Breast epithelium (tissue), 4 donors: ENCODE results near the gene BCL2. TPM values are rescaled to one million over a fixed set of nuclear protein-coding genes. Genes with fewer than 3 reads are reported as not detected.

Experiments
- DNase-seq, 2 donors: peaks; one replicate each; pipeline ENCODE4 v3.0.0-alpha.2; 2019; ENCODE audit warnings: low spot score in 2 of 2
- H3K27ac ChIP-seq, 2 donors: fragments of 200-600 bp; sonication (generic) in 1 of 2; one replicate each; pipeline ENCODE4 v1.5.1; 2016 to 2019; ENCODE audit warnings: mild to moderate bottlenecking in 1 of 2
- H3K27me3 ChIP-seq, 2 donors: fragments of 200-600 bp; sonication (generic) in 1 of 2; one replicate each; pipeline versions ENCODE4 v1.5.1 to v1.6.0; 2017 to 2019; ENCODE audit warnings: control low read depth in 1 of 2, mild to moderate bottlenecking in 1 of 2
- H3K36me3 ChIP-seq: fragments of 200-600 bp; one replicate; pipeline ENCODE4 v1.5.1; 2019
- H3K4me1 ChIP-seq, 2 donors: fragments of 200-600 bp; sonication (generic); one replicate each; pipeline ENCODE4 v1.5.1; 2016 to 2019; ENCODE audit warnings: control low read depth in 1 of 2
- H3K4me3 ChIP-seq, 3 donors: fragments of 200-600 bp; sonication (generic); 1 replicate in 2 of 3; 2 replicates in 1 of 3; pipeline ENCODE4 v1.5.1; 2016 to 2019; ENCODE audit warnings: mild to moderate bottlenecking in 3 of 3, moderate library complexity in 2 of 3
- H3K9me3 ChIP-seq, 2 donors: fragments of 200-600 bp; sonication (generic) in 1 of 2; one replicate each; pipeline ENCODE4 v1.5.1; 2016 to 2019; ENCODE audit warnings: control low read depth in 1 of 2
- CTCF ChIP-seq, 3 donors: fragments of 450-650 bp; IDR thresholded peaks; one replicate each; pipeline ENCODE4 v1.5.1; 2016 to 2017; ENCODE audit warnings: antibody characterized with exemption in 3 of 3, mild to moderate bottlenecking in 3 of 3, moderate library complexity in 3 of 3
- POLR2A ChIP-seq: fragments of 450-650 bp; IDR thresholded peaks from one replicate; pipeline ENCODE4 v1.6.1; 2016; ENCODE audit warnings: antibody characterized with exemption, mild to moderate bottlenecking, moderate library complexity
- POLR2AphosphoS5 ChIP-seq, 3 donors: sonication (generic); formaldehyde crosslinking; IDR thresholded peaks; one replicate each; pipeline ENCODE4 v1.6.1; 2017; ENCODE audit warnings: antibody characterized with exemption in 3 of 3
- intact Hi-C: fragments of 100-400 bp; cut with DNase I; formaldehyde crosslinking; loops from one replicate; pipeline ENCODE4 v1.15.1; 2023; ENCODE audit warnings: low total_unique reads
- total RNA-seq, 3 donors: library from RNA; depleted of rRNA; stranded (reverse); fragments of >200 nt; gene quantifications; one replicate each; pipeline ENCODE4 v1.1.0, GENCODE V29; 2016

The BCL2 gene
- total RNA-seq, 3 donors from 2014 or later, result 41.3 to 82.5 (median 43.6) TPM

GRCh38 chr18:63216516-63217311 is 102.9 kb downstream of the BCL2 start:
- intact Hi-C loops, result no loop called here
- H3K4me1 ChIP-seq, result peaks cover 0 to 7% of the 10 kb centered on the region in 2 donors

GRCh38 chr18:63213936-63214671 is 105.5 kb downstream of the BCL2 start:
- H3K27me3 ChIP-seq, result no peaks in the 10 kb centered on the region
- DNase-seq, result no peak
- H3K27ac ChIP-seq, result peak overlapping the region in 1 of 2 donors; percentile 19
- no peaks in the 10 kb centered on the region for H3K36me3 ChIP-seq
- peaks cover 0 to 7% of the 10 kb centered on the region in 2 donors for H3K4me1 ChIP-seq
- TF ChIP-seq POLR2A, result no peak
- TF ChIP-seq CTCF (IDR thresholded peaks at IDR 0.05), result no peak
- no peak for TF ChIP-seq POLR2AphosphoS5 (IDR thresholded peaks at IDR 0.05)
- intact Hi-C loops, result no loop called here
- H3K4me3 ChIP-seq, result no peak overlapping the region
- H3K9me3 ChIP-seq, result no peaks in the 10 kb centered on the region

More at GRCh38 chr18:63216516-63217311, 102.9 kb downstream of the BCL2 start:
- Histone ChIP-seq H3K36me3 (no peaks in the 10 kb centered on the region), H3K4me3 (peak overlapping the region in 1 of 3 donors; percentile 27), H3K27ac (peak overlapping the region; percentile 29 to 55), H3K9me3 (no peaks in the 10 kb centered on the region), H3K27me3 (no peaks in the 10 kb centered on the region)
- TF ChIP-seq CTCF (IDR thresholded peaks at IDR 0.05), result no peak
- TF ChIP-seq POLR2AphosphoS5 (IDR thresholded peaks at IDR 0.05), result no peak
- no peak for TF ChIP-seq POLR2A
- DNase-seq, result no peak

- peak overlapping the region in 1 of 2 donors; percentile 9 for H3K27ac ChIP-seq
- no peak for DNase-seq
- no peaks in the 10 kb centered on the region for H3K36me3 ChIP-seq
- no peak for TF ChIP-seq CTCF (IDR thresholded peaks at IDR 0.05)
- no peak for TF ChIP-seq POLR2A
- no peak for TF ChIP-seq POLR2AphosphoS5 (IDR thresholded peaks at IDR 0.05)
- no peaks in the 10 kb centered on the region for H3K27me3 ChIP-seq
- no peaks in the 10 kb centered on the region for H3K9me3 ChIP-seq
- intact Hi-C loops, result no loop called here
- no peak overlapping the region for H3K4me3 ChIP-seq
- H3K4me1 ChIP-seq, result peaks cover 0 to 7% of the 10 kb centered on the region in 2 donors
Observed at GRCh38 chr18:63213331-63213900, 106.2 kb downstream of the BCL2 start.

GRCh38 chr18:63210521-63210920 is 109.0 kb downstream of the BCL2 start:
- H3K9me3 ChIP-seq, result no peaks in the 10 kb centered on the region
- H3K36me3 ChIP-seq, result no peaks in the 10 kb centered on the region
- H3K4me1 ChIP-seq, result no peaks in the 10 kb centered on the region
- no peak overlapping the region for H3K27ac ChIP-seq
- H3K27me3 ChIP-seq, result no peaks in the 10 kb centered on the region
- intact Hi-C loops, result no loop called here
- H3K4me3 ChIP-seq, result no peak overlapping the region
- TF ChIP-seq POLR2AphosphoS5 (IDR thresholded peaks at IDR 0.05) (no peak), CTCF (IDR thresholded peaks at IDR 0.05) (no peak), POLR2A (no peak)
- no peak for DNase-seq
